ENCODE results near the gene TBX21. TPM values are rescaled to one million over a fixed set of nuclear protein-coding genes. Genes with fewer than 3 reads are reported as not detected.

The TBX21 gene
- total RNA-seq, 4 donors from 2014 or later = 0.42 to 2.2 (median 0.61) TPM

- no peak overlapping the region for H3K27ac ChIP-seq (replicated peaks in 1 of 4)
- TF ChIP-seq EP300 (IDR thresholded peaks at IDR 0.05) = no peak
- no peak for TF ChIP-seq CTCF (IDR thresholded peaks at IDR 0.05)
- no peak for TF ChIP-seq POLR2AphosphoS5 (IDR thresholded peaks at IDR 0.05)
- no peak for TF ChIP-seq POLR2A (IDR thresholded peaks at IDR 0.05; ENCODE audit: low read depth)
- DNase-seq (ENCODE audit: extremely low spot score) = no peak
- intact Hi-C loops (cut with DNase I) = loop anchor here (10.0 kb wide), 1 partner anchor 81 kb away; no protein-coding TSS in a partner anchor
- H3K9me3 ChIP-seq = no peaks in the 10 kb centered on the region
- WGBS = 43% methylated on average over 5 of the region's 5 CpGs
- H3K4me1 ChIP-seq = peaks cover 9 to 11% (median 10%) of the 10 kb centered on the region in 4 donors
- H3K4me3 ChIP-seq = no peak overlapping the region
- no peaks in the 10 kb centered on the region for H3K36me3 ChIP-seq
- peaks cover 0 to 74% (median 13%) of the 10 kb centered on the region in 4 donors for H3K27me3 ChIP-seq
These were observed 52.6 kb downstream of the TBX21 start for GRCh38 chr17:47785538-47786123.

- Histone ChIP-seq H3K4me1 (peaks cover 9 to 11% (median 10%) of the 10 kb centered on the region in 4 donors), H3K36me3 (no peaks in the 10 kb centered on the region), H3K27me3 (peaks cover 0 to 94% (median 30%) of the 10 kb centered on the region in 4 donors), H3K4me3 (peak overlapping the region; percentile 50 to 60 (median 53)), H3K9me3 (no peaks in the 10 kb centered on the region), H3K27ac (replicated peaks in 1 of 4) (peak overlapping the region in 1 of 4 donors; percentile 32)
- TF ChIP-seq POLR2A (IDR thresholded peaks at IDR 0.05; ENCODE audit: low read depth) = no peak
- TF ChIP-seq CTCF (IDR thresholded peaks at IDR 0.05) = peak; percentile 51 to 65 (median 51)
- TF ChIP-seq POLR2AphosphoS5 (IDR thresholded peaks at IDR 0.05) = no peak
- WGBS = 9% methylated on average over 9 of the region's 70 CpGs
- intact Hi-C loops (cut with DNase I) = loop anchor here (10.0 kb wide), 1 partner anchor 85 kb away; no protein-coding TSS in a partner anchor
- DNase-seq (ENCODE audit: extremely low spot score) = peak; percentile 90
These were observed 56.9 kb downstream of the TBX21 start for GRCh38 chr17:47789611-47790561.

GRCh38 chr17:47791025-47791424 lies 58.0 kb downstream of the TBX21 start:
- Histone ChIP-seq H3K4me3 (no peak overlapping the region), H3K36me3 (no peaks in the 10 kb centered on the region), H3K4me1 (peaks cover 9 to 11% (median 10%) of the 10 kb centered on the region in 4 donors), H3K9me3 (no peaks in the 10 kb centered on the region), H3K27ac (replicated peaks in 1 of 4) (no peak overlapping the region), H3K27me3 (peaks cover 0 to 88% (median 30%) of the 10 kb centered on the region in 4 donors)
- WGBS = 23% methylated on average over 3 of the region's 3 CpGs
- no peak for TF ChIP-seq EP300 (IDR thresholded peaks at IDR 0.05)
- TF ChIP-seq CTCF (IDR thresholded peaks at IDR 0.05) = no peak
- TF ChIP-seq POLR2AphosphoS5 (IDR thresholded peaks at IDR 0.05) = no peak
- no peak for TF ChIP-seq POLR2A (IDR thresholded peaks at IDR 0.05; ENCODE audit: low read depth)
- peak; percentile 47 for DNase-seq (ENCODE audit: extremely low spot score)
- intact Hi-C loops (cut with DNase I) = no loop called here

- H3K36me3 ChIP-seq = no peaks in the 10 kb centered on the region
- H3K4me3 ChIP-seq = no peak overlapping the region
- WGBS = 88% methylated on average over 1 of the region's 1 CpG
- H3K4me1 ChIP-seq = peaks cover 9 to 11% (median 10%) of the 10 kb centered on the region in 4 donors
- H3K27ac ChIP-seq (replicated peaks in 1 of 4) = no peak overlapping the region
- H3K9me3 ChIP-seq = no peaks in the 10 kb centered on the region
- no peak for TF ChIP-seq EP300 (IDR thresholded peaks at IDR 0.05)
- TF ChIP-seq POLR2AphosphoS5 (IDR thresholded peaks at IDR 0.05) = no peak
- no peak for TF ChIP-seq POLR2A (IDR thresholded peaks at IDR 0.05; ENCODE audit: low read depth)
- no peak for TF ChIP-seq CTCF (IDR thresholded peaks at IDR 0.05)
- intact Hi-C loops (cut with DNase I) = no loop called here
- peaks cover 0 to 88% (median 30%) of the 10 kb centered on the region in 4 donors for H3K27me3 ChIP-seq
- no peak for DNase-seq (ENCODE audit: extremely low spot score)
These were observed 59.4 kb downstream of the TBX21 start for GRCh38 chr17:47792457-47792856.
